Endometrium (tissue), 2 donors: ENCODE data around the gene ALPI.
"Not testable (repeated sequence)": the region's sequence is repeated elsewhere in the genome, so short reads cannot be mapped to it uniquely, and the experiment has no call there.

Source experiments
- FAIRE-seq: peaks from 2 replicates; lab custom pipeline; 2012; peaks lifted over from hg19 to GRCh38; lab: Jason Lieb, UNC
- donor health status: control.
- donor health status: control.

The ALPI gene

GRCh38 chr2:232443047-232443446 is 12.9 kb upstream of the ALPI start:
- FAIRE-seq = not testable (repeated sequence)

GRCh38 chr2:232443669-232444408 is 12.1 kb upstream of the ALPI start:
- not testable (repeated sequence) for FAIRE-seq

- no peak for FAIRE-seq
These were observed 11.4 kb upstream of the ALPI start for GRCh38 chr2:232444409-232445148.

- FAIRE-seq = not testable (repeated sequence)
These were observed 10.6 kb upstream of the ALPI start for GRCh38 chr2:232445149-232445885.

- FAIRE-seq = not testable (repeated sequence)
These were observed 9.6 kb upstream of the ALPI start for GRCh38 chr2:232446266-232446777.

- FAIRE-seq = no peak
These were observed 8.8 kb upstream of the ALPI start for GRCh38 chr2:232447091-232447620.

GRCh38 chr2:232447638-232448303 is 8.2 kb upstream of the ALPI start:
- no peak for FAIRE-seq

- FAIRE-seq = no peak
These were observed 7.7 kb upstream of the ALPI start for GRCh38 chr2:232448304-232448690.

- no peak for FAIRE-seq
These were observed 6.0 kb upstream of the ALPI start for GRCh38 chr2:232449964-232450363.

GRCh38 chr2:232451645-232452044 is 4.3 kb upstream of the ALPI start:
- not testable (repeated sequence) for FAIRE-seq

- FAIRE-seq = no peak
These were observed 1.3 kb upstream of the ALPI start for GRCh38 chr2:232454630-232455029.

- no peak for FAIRE-seq
These were observed 555 bp downstream of the ALPI start for GRCh38 chr2:232456296-232457120.

- FAIRE-seq = no peak
These were observed 1.4 kb downstream of the ALPI start for GRCh38 chr2:232457121-232458011.

GRCh38 chr2:232458051-232458660 is 2.2 kb downstream of the ALPI start:
- FAIRE-seq = no peak

- FAIRE-seq = no peak
These were observed 2.9 kb downstream of the ALPI start for GRCh38 chr2:232458661-232459418.

GRCh38 chr2:232459419-232460035 is 3.6 kb downstream of the ALPI start:
- FAIRE-seq = no peak

GRCh38 chr2:232460171-232460570 is 4.2 kb downstream of the ALPI start:
- no peak for FAIRE-seq
